ENCODE results near the gene OR52B6.
"Not testable (repeated sequence)": the region's sequence is repeated elsewhere in the genome, so short reads cannot be mapped to it uniquely, and the experiment has no call there.

OR52B6 gene

DNA sequence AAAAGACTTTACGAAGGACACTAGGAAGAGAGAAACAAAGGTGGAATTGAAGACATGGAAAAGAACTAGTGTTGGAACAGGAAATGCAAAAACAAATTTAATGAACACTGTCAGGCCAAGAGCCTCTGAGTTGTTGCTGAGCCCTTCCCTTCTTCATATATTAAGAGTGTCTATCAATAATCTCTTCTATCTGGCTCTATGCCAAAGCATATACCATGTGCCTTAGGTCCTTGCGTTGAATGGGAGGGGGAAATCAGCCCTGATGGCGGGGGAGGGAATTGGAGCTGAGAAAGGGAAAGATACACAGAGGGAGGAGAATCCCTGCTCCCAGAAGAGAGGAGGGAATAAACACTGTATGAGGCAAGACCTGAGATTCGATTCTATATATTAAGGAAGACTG lies 5.5 kb upstream of the OR52B6 start:
- TF ChIP-seq ZFX (IDR thresholded peaks at IDR 0.05; ENCODE audit: borderline replicate concordance), result no peak
- no peak overlapping the region for H3K27ac ChIP-seq

DNA sequence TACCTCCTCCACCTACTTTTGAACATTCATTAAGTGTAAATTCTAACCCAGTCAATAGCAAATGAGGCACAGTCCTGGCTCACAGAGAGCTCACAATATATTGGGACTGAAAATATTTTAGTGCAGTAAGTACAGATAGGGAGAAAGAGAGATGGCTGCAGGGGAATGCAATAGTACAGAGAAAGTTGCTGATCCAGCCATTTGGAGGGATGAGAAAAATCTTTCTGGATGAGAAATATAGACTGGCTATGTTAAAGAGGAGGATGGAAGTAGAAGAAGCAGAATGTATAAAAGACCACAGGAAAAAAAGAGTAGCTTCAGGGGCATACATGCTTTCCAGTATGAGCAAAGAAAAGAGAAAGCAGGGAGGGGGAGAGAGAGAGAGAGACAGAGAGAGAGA lies 3.6 kb upstream of the OR52B6 start:
- H3K27ac ChIP-seq, result no peak overlapping the region
- TF ChIP-seq, protein P1, sequence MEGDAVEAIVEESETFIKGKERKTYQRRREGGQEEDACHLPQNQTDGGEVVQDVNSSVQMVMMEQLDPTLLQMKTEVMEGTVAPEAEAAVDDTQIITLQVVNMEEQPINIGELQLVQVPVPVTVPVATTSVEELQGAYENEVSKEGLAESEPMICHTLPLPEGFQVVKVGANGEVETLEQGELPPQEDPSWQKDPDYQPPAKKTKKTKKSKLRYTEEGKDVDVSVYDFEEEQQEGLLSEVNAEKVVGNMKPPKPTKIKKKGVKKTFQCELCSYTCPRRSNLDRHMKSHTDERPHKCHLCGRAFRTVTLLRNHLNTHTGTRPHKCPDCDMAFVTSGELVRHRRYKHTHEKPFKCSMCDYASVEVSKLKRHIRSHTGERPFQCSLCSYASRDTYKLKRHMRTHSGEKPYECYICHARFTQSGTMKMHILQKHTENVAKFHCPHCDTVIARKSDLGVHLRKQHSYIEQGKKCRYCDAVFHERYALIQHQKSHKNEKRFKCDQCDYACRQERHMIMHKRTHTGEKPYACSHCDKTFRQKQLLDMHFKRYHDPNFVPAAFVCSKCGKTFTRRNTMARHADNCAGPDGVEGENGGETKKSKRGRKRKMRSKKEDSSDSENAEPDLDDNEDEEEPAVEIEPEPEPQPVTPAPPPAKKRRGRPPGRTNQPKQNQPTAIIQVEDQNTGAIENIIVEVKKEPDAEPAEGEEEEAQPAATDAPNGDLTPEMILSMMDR (IDR thresholded peaks at IDR 0.05), result no peak
- TF ChIP-seq ZFX (IDR thresholded peaks at IDR 0.05; ENCODE audit: borderline replicate concordance), result no peak

DNA sequence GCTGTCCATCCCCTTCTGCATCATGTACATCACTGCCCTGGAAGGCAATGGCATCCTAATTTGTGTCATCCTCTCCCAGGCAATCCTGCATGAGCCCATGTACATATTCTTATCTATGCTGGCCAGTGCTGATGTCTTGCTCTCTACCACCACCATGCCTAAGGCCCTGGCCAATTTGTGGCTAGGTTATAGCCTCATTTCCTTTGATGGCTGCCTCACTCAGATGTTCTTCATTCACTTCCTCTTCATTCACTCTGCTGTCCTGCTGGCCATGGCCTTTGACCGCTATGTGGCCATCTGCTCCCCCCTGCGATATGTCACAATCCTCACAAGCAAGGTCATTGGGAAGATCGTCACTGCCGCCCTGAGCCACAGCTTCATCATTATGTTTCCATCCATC lies 337 bp downstream of the OR52B6 start:
- TF ChIP-seq, protein P1 (IDR thresholded peaks at IDR 0.05), result no peak
- no peak for TF ChIP-seq ZFX (IDR thresholded peaks at IDR 0.05; ENCODE audit: borderline replicate concordance)
- H3K27ac ChIP-seq, result no peak overlapping the region

DNA sequence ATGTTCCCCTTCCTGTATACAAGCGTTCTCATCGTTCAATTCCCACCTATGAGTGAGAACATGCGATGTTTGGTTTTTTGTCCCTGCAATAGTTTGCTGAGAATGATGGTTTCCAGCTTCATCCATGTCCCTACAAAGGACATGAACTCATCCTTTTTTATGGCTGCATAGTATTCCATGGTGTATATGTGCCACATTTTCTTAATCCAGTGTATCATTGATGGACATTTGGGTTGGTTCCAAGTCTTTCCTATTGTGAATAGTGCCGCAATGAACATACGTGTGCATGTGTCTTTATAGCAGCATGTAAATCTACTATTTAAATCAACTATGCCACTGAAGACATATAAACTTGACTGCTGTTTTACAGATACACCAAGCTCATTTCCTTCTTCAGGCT lies 3.8 kb downstream of the OR52B6 start:
- H3K27ac ChIP-seq, result not testable (repeated sequence)

DNA sequence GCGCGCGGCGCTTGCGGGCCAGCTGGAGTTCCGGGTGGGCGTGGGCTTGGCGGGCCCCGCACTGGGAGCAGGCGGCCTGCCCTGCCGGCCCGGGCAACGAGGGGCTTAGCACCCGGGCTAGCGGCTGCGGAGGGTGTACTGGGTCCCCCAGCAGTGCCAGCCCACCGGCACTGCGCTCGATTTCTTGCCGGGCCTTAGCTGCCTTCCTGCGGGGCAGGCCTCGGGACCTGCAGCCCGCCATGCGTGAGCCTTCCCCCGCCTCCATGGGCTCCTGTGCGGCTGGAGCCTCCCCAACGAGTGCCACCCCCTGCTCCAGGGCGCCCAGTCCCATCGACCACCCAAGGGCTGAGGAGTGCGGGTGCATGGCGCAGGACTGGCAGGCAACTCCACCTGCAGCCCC lies 9.2 kb downstream of the OR52B6 start:
- H3K27ac ChIP-seq, result not testable (repeated sequence)

DNA sequence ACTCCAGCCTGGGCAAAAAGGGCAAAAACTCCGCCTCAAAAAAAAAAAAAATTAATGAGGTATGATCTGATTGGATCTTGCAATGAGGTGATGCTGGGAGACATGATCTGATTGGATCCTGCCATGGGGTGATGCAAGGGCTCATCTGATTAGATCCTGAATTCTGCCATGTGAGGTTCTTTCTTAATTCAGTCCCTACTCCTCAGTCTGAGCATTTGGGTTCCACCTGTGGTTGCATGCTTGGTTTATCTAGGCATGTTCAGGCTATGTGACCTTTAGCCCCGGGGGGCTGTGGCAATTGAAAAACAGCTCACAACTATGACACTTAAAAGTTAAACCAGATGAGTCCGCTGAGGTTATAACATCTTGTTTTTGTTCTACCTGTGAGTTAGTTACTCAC lies 10.9 kb downstream of the OR52B6 start:
- no peak for TF ChIP-seq ZFX (IDR thresholded peaks at IDR 0.05; ENCODE audit: borderline replicate concordance)
- TF ChIP-seq, protein P1 (IDR thresholded peaks at IDR 0.05), result no peak
- H3K27ac ChIP-seq, result no peak overlapping the region

DNA sequence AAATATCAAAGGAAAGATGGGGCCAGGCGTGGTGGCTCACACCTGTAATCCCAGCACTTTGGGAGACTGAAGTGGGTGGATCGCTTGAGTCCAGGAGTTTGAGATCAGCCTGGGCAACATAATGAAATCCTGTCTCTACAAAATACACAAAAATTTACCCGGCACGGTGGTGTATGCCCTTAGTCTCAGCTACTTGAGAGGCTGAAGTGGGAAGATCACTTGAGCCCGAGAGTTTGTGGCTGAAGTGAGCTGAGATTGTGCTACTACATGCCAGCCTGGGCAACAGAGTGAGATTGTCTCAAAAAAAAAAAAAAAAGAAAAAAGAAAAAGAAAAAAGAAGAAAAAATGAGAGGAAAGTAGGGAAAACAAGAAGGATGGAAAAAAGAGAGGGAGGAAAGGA lies 11.9 kb downstream of the OR52B6 start:
- no peak overlapping the region for H3K27ac ChIP-seq
- TF ChIP-seq, protein P1 (IDR thresholded peaks at IDR 0.05), result no peak
- TF ChIP-seq ZFX (IDR thresholded peaks at IDR 0.05; ENCODE audit: borderline replicate concordance), result no peak

DNA sequence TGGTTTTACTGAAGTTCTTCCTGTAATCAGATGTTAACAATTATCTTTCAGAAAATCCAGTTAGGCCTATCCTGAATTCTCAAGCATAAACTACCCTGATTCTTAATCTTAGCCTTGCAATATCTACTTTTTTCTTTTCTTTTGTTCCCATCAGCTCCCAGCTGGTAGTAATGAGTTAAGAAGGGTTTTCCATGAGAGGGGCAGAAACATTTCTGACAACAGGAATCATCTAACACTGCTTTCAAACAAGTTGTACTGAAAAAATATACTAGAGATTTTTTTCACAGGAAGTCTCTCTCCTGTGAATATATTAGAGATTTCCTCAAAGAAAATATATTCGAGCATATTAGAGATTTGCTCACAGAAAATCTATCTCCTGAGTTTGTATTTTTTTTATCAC lies 12.5 kb downstream of the OR52B6 start:
- TF ChIP-seq, protein P1 (IDR thresholded peaks at IDR 0.05), result no peak
- TF ChIP-seq ZFX (IDR thresholded peaks at IDR 0.05; ENCODE audit: borderline replicate concordance), result no peak
- H3K27ac ChIP-seq, result no peak overlapping the region

DNA sequence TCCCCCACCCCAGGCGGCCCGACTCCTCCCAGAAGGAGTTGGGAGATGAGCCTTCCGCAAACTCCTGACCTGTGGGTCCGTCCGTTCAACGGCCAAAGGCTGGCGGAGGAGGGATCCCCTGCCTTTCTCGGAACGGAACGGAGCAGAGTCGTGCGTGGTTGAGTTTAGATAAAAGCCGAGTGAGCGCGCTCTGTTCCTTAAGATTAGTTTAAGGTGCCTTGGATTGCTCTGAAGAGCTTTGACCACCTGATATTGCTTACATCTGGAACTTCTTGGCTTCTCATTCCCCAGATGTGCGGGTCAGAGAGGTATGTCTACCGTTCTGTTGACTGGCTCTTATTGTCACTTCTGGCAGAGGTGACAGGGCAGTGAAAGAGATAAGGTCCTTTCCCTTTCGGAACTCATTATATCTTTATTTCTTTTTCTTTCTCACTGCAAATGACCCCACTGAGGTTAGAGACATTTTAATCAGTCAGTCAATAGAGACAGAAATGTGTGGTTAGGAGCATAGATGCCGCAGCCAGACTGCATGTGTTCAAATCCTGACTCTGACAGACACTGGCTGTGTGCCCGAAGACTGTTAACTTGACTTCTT lies 16.0 kb downstream of the OR52B6 start, which contains the start of gene TRIM6:
Gene TRIM6 (plus strand): TSS at position 31 of the 595 bp plus-strand sequence. CDS start 261 bp downstream, at position 292.
- TF ChIP-seq, protein P1 (IDR thresholded peaks at IDR 0.05), result no peak
- no peak for TF ChIP-seq ZFX (IDR thresholded peaks at IDR 0.05; ENCODE audit: borderline replicate concordance)
- H3K27ac ChIP-seq, result no peak within 1 kb of the TSS

All from 22Rv1 (cell line).